Lower leg skin (tissue), 4 donors: ENCODE data around the gene FRAS1. TPM values are rescaled to one million over a fixed set of nuclear protein-coding genes. Genes with fewer than 3 reads are reported as not detected.

Experiments used
- DNase-seq, 2 donors: peaks; one replicate each; pipeline ENCODE4 v3.0.0-alpha.2; 2019; ENCODE audit warnings: low spot score in 2 of 2
- H3K4me3 ChIP-seq: fragments of 200-600 bp; sonication (generic); 2 replicates; pipeline ENCODE4 v1.5.1; 2017; ENCODE audit warnings: mild to moderate bottlenecking, low read depth; ENCODE audit not compliant: poor library complexity, severe bottlenecking
- CTCF ChIP-seq, 3 donors: fragments of 450-650 bp; IDR thresholded peaks; one replicate each; pipeline ENCODE4 v1.5.1; 2016; ENCODE audit warnings: antibody characterized with exemption in 3 of 3, mild to moderate bottlenecking in 3 of 3, moderate library complexity in 2 of 3
- POLR2A ChIP-seq, 2 donors: fragments of 450-650 bp; IDR thresholded peaks; one replicate each; pipeline ENCODE4 v1.6.1; 2016 to 2017; ENCODE audit warnings: antibody characterized with exemption in 2 of 2, mild to moderate bottlenecking in 1 of 2, moderate library complexity in 1 of 2
- WGBS, 2 donors: methylation state at CpG; one replicate each; pipeline ENCODE4 v1.1.5; 2018; 5-methylcytosine and 5-hydroxymethylcytosine counted together
- intact Hi-C: fragments of 100-400 bp; cut with DNase I; formaldehyde crosslinking; loops from one replicate; pipeline ENCODE4 v1.15.0; 2023; ENCODE audit warnings: low total_unique reads
- total RNA-seq, 4 donors: library from RNA; depleted of rRNA; stranded (reverse); fragments of >200 nt; gene quantifications; one replicate each; pipeline ENCODE4 v1.1.0, GENCODE V29; 2016

The FRAS1 gene
- total RNA-seq, 4 donors from 2014 or later, result 0.83 to 5.3 (median 3.0) TPM

GRCh38 chr4:78437608-78438088 lies 380.5 kb downstream of the FRAS1 start:
- intact Hi-C loops, result no loop called here
- peak in 1 of 2 donors; percentile 40 for DNase-seq
- no peak overlapping the region for H3K4me3 ChIP-seq
- TF ChIP-seq POLR2A (IDR thresholded peaks at IDR 0.05), result no peak
- no peak for TF ChIP-seq CTCF (IDR thresholded peaks at IDR 0.05)
- WGBS, 2 donors, result 57 to 71% methylated on average over 2 of the region's 2 CpGs

GRCh38 chr4:78439328-78439727 lies 382.2 kb downstream of the FRAS1 start:
- WGBS, 2 donors, result 51 to 70% methylated on average over 2 of the region's 2 CpGs
- intact Hi-C loops, result no loop called here
- DNase-seq, result no peak
- no peak overlapping the region for H3K4me3 ChIP-seq
- TF ChIP-seq CTCF (IDR thresholded peaks at IDR 0.05), result no peak
- no peak for TF ChIP-seq POLR2A (IDR thresholded peaks at IDR 0.05)

- WGBS, 2 donors, result 79 to 86% methylated on average over 2 of the region's 2 CpGs
Measured at GRCh38 chr4:78441756-78442155, 384.6 kb downstream of the FRAS1 start.

GRCh38 chr4:78446619-78447018 lies 389.5 kb downstream of the FRAS1 start:
- DNase-seq, result no peak
- intact Hi-C loops, result no loop called here
- 87 to 91% methylated on average over 5 of the region's 5 CpGs for WGBS, 2 donors
- no peak overlapping the region for H3K4me3 ChIP-seq
- TF ChIP-seq POLR2A (IDR thresholded peaks at IDR 0.05), result no peak
- no peak for TF ChIP-seq CTCF (IDR thresholded peaks at IDR 0.05)

More at GRCh38 chr4:78441756-78442155, 384.6 kb downstream of the FRAS1 start:
- intact Hi-C loops, result no loop called here
- no peak for TF ChIP-seq CTCF (IDR thresholded peaks at IDR 0.05)
- no peak for TF ChIP-seq POLR2A (IDR thresholded peaks at IDR 0.05)
- no peak overlapping the region for H3K4me3 ChIP-seq
- no peak for DNase-seq

GRCh38 chr4:78451407-78451806 lies 394.3 kb downstream of the FRAS1 start:
- no peak overlapping the region for H3K4me3 ChIP-seq
- no peak for DNase-seq
- no peak for TF ChIP-seq CTCF (IDR thresholded peaks at IDR 0.05)
- TF ChIP-seq POLR2A (IDR thresholded peaks at IDR 0.05), result no peak
- 77 to 84% methylated on average over 3 of the region's 3 CpGs for WGBS, 2 donors
- intact Hi-C loops, result no loop called here

- H3K4me3 ChIP-seq, result no peak overlapping the region
- TF ChIP-seq CTCF (IDR thresholded peaks at IDR 0.05) (no peak), POLR2A (IDR thresholded peaks at IDR 0.05) (no peak)
- 61 to 74% methylated on average over 3 of the region's 3 CpGs for WGBS, 2 donors
- DNase-seq, result no peak
- intact Hi-C loops, result no loop called here
Measured at GRCh38 chr4:78454016-78454415, 396.9 kb downstream of the FRAS1 start.
